Esophagus muscularis mucosa (tissue), 4 donors: Measurements from ENCODE around the gene RPS21. TPM values are rescaled to one million over a fixed set of nuclear protein-coding genes. Genes with fewer than 3 reads are reported as not detected.

Experiments
- DNase-seq: peaks from one replicate; pipeline ENCODE4 v3.0.0-alpha.2; 2017; ENCODE audit errors: extremely low spot score
- H3K27ac ChIP-seq, 4 donors: fragments of 200-600 bp; sonication (generic); replicated peaks in 1 of 4; 1 replicate in 3 of 4; 2 replicates in 1 of 4; pipeline ENCODE4 v1.5.1; 2016 to 2019; ENCODE audit warnings: mild to moderate bottlenecking in 1 of 4
- H3K27me3 ChIP-seq, 4 donors: fragments of 200-600 bp; sonication (generic); one replicate each; pipeline versions ENCODE4 v1.5.1 to v1.6.0; 2016 to 2019
- H3K36me3 ChIP-seq, 4 donors: fragments of 200-600 bp; sonication (generic); one replicate each; pipeline ENCODE4 v1.5.1; 2016 to 2019
- H3K4me1 ChIP-seq, 4 donors: fragments of 200-600 bp; sonication (generic); one replicate each; pipeline ENCODE4 v1.5.1; 2016 to 2019
- H3K4me3 ChIP-seq, 4 donors: fragments of 200-600 bp; sonication (generic); 1 replicate in 2 of 4; 2 replicates in 2 of 4; pipeline ENCODE4 v1.5.1; 2016 to 2019; ENCODE audit warnings: mild to moderate bottlenecking in 4 of 4, moderate library complexity in 1 of 4
- H3K9me3 ChIP-seq, 4 donors: fragments of 200-600 bp; sonication (generic); 1 replicate in 3 of 4; 2 replicates in 1 of 4; pipeline ENCODE4 v1.5.1; 2016 to 2019
- EP300 ChIP-seq: sonication (generic); formaldehyde crosslinking; IDR thresholded peaks from one replicate; pipeline ENCODE4 v1.6.1; 2017; ENCODE audit warnings: antibody characterized with exemption
- POLR2A ChIP-seq: fragments of 450-650 bp; IDR thresholded peaks from one replicate; pipeline ENCODE4 v1.6.1; 2017; ENCODE audit warnings: antibody characterized with exemption, moderate library complexity, mild to moderate bottlenecking, low read depth
- POLR2AphosphoS5 ChIP-seq, 2 donors: sonication (generic); formaldehyde crosslinking; IDR thresholded peaks; one replicate each; pipeline ENCODE4 v1.6.1; 2017; ENCODE audit warnings: antibody characterized with exemption in 2 of 2
- WGBS: methylation state at CpG from one replicate; pipeline ENCODE4 v1.1.5; 2018; 5-methylcytosine and 5-hydroxymethylcytosine counted together
- intact Hi-C: fragments of 100-400 bp; cut with DNase I; formaldehyde crosslinking; loops from one replicate; pipeline ENCODE4 v1.15.1; 2023
- total RNA-seq, 4 donors: library from RNA; depleted of rRNA; stranded (reverse); fragments of >200 nt; gene quantifications; one replicate each; pipeline versions ENCODE4 v1.1.0 to v1.2.1, GENCODE V29; 2016
- TF ChIP-seq, protein P1 (sequence below), 3 experiments: fragments of 200-600 bp in 2 of 3; fragments of 450-650 bp in 1 of 3; sonication (generic) in 2 of 3; IDR thresholded peaks; one replicate each; pipeline ENCODE4 v1.5.1; 2017 to 2019; ENCODE audit warnings: antibody characterized with exemption in 3 of 3, mild to moderate bottlenecking in 2 of 3, moderate library complexity in 1 of 3

RPS21 gene
- total RNA-seq, 4 donors from 2014 or later, result 581 to 2,787 (median 1,391) TPM

DNA sequence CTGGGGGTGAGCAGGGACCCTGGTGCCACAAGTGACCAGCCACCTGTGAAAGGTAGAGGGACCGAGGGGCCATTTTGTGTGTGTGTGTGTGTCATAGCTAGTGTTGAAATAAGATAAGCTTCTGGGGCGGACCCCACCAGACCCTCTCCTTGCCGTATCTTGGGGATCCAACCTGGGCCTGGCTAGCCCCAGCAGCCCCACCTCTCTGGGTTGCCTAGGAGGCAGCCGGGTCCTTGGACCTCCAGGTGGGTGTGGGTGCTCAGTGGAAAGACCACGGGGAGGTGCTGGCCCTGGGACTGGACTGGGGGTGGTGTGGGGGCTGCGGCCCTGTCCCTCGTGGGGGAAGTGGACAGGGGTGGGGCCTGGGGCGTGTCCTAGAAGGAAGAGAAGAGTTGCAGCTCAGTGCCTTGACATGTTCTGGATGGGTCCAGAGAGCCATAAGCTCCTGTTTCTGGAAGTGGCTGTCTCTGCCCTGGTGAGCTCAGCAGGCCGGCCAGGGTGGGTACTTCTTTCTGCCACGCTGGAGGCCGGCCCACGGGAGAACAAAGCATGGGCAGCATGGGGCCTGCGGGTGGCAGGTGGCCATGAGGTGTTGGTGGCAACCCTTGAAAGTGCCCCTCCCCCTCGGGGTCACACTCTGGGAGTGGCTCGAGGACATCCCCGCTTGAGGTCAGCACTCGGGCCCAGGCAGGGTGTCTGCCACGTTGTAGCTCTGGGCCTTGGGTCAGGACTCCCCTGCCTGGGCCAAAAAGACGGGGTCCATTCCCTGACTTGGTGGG lies 32.0 kb downstream of the RPS21 start:
- Histone ChIP-seq H3K9me3 (no peaks in the 10 kb centered on the region), H3K27ac (no peak overlapping the region), H3K27me3 (peaks cover 0 to 57% (median 2%) of the 10 kb centered on the region in 4 donors), H3K4me1 (no peaks in the 10 kb centered on the region), H3K36me3 (no peaks in the 10 kb centered on the region), H3K4me3 (no peak overlapping the region)
- WGBS, result 70% methylated on average over 6 of the region's 19 CpGs
- no peak for TF ChIP-seq POLR2A
- TF ChIP-seq EP300, result no peak
- TF ChIP-seq, protein P1, sequence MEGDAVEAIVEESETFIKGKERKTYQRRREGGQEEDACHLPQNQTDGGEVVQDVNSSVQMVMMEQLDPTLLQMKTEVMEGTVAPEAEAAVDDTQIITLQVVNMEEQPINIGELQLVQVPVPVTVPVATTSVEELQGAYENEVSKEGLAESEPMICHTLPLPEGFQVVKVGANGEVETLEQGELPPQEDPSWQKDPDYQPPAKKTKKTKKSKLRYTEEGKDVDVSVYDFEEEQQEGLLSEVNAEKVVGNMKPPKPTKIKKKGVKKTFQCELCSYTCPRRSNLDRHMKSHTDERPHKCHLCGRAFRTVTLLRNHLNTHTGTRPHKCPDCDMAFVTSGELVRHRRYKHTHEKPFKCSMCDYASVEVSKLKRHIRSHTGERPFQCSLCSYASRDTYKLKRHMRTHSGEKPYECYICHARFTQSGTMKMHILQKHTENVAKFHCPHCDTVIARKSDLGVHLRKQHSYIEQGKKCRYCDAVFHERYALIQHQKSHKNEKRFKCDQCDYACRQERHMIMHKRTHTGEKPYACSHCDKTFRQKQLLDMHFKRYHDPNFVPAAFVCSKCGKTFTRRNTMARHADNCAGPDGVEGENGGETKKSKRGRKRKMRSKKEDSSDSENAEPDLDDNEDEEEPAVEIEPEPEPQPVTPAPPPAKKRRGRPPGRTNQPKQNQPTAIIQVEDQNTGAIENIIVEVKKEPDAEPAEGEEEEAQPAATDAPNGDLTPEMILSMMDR (IDR thresholded peaks at IDR 0.05), result no peak
- TF ChIP-seq POLR2AphosphoS5 (IDR thresholded peaks at IDR 0.05), result no peak
- DNase-seq, result no peak
- intact Hi-C loops, result loop anchor here (10.0 kb wide), 1 partner anchor 196 kb away; no protein-coding TSS in a partner anchor

DNA sequence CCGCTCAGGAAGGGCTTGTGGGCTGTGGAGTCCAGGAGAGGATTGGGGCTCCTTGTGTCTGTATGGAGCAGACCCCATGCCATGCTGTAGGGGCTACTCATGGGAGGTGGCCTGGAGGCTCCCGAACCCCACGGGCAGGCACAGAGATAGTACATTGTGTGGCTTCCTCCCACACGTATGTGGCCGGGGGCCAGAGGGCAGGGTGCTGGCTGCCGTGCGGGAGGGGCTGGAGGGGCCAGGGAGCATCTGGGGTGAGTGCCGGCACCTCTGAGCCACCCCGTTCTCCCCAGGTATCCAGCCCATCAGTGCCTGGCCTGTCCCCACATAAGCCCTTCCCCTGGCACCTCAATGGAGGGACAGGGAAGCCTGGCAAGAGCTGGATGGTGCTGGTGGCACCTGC lies 32.9 kb downstream of the RPS21 start:
- WGBS, result 100% methylated on average over 1 of the region's 9 CpGs
- H3K4me3 ChIP-seq, result no peak overlapping the region
- DNase-seq, result no peak
- no peak for TF ChIP-seq POLR2A
- no peak for TF ChIP-seq POLR2AphosphoS5 (IDR thresholded peaks at IDR 0.05)
- no peak for TF ChIP-seq EP300
- TF ChIP-seq, protein P1 (IDR thresholded peaks at IDR 0.05), result no peak
- H3K36me3 ChIP-seq, result no peaks in the 10 kb centered on the region
- H3K27me3 ChIP-seq, result peaks cover 0 to 63% (median 3%) of the 10 kb centered on the region in 4 donors
- H3K9me3 ChIP-seq, result no peaks in the 10 kb centered on the region
- intact Hi-C loops, result loop anchor here (10.0 kb wide), 1 partner anchor 195 kb away; no protein-coding TSS in a partner anchor
- no peaks in the 10 kb centered on the region for H3K4me1 ChIP-seq
- H3K27ac ChIP-seq, result no peak overlapping the region

DNA sequence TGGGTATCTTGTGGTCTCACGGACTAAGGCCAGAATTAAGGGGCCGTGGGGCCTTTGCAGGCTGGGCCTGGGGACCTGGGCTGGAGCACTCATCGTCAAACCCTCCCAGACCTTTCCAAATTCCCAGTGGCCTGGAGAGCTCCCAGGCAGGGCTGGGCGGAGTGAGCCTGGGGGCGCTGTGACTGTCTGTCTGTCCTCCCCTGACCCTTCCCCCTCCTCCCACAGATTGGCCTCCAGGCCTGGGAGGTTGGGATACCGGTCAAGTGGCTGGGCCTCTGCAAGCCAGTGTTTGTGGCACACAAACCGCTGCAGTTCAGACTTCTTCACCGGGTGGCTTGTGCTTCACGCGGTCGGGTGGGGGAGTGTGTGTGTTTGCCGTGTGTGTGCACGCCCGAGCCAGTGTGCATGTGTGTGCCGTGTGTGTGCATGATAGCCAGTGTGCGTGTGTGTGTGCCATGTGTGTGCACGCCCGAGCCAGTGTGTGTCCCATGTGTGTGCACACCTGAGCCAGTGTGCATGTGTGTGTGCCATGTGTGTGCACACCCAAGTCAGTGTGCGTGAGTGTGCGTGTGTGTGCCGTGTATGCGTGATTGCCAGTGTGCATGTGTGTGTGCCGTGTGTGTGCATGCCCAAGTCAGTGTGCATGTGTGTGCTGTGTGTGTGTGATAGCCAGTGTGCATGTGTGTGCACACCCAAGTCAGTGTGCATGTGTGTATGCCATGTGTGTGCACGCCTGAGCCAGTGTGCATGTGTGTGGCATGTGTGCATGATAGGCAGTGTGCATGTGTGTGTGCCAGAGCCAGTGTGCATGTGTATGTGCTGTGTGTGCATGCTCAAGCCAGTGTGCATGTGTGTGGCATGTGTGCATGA lies 34.2 kb downstream of the RPS21 start:
- Histone ChIP-seq H3K36me3 (no peaks in the 10 kb centered on the region), H3K4me3 (no peak overlapping the region), H3K4me1 (no peaks in the 10 kb centered on the region), H3K9me3 (no peaks in the 10 kb centered on the region), H3K27ac (no peak overlapping the region), H3K27me3 (peaks cover 0 to 61% (median 3%) of the 10 kb centered on the region in 4 donors)
- intact Hi-C loops, result no loop called here
- no peak for DNase-seq
- WGBS, result 86% methylated on average over 18 of the region's 24 CpGs
- TF ChIP-seq POLR2A, result no peak
- TF ChIP-seq, protein P1 (IDR thresholded peaks at IDR 0.05), result no peak
- TF ChIP-seq POLR2AphosphoS5 (IDR thresholded peaks at IDR 0.05), result no peak
- TF ChIP-seq EP300, result no peak

DNA sequence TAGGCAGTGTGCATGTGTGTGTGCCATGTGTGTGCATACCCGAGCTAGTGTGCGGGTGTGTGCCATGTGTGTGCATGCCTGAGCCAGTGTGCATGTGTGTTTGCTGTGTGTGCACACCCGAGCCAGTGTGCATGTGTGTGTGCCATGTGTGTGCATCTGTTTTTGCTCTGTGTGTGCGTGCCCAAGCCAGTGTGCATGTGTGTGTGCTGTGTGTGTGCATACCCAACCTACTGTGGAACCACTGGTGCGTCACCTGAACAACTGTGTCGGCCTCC lies 34.8 kb downstream of the RPS21 start:
- Histone ChIP-seq H3K36me3 (no peaks in the 10 kb centered on the region), H3K4me3 (no peak overlapping the region), H3K9me3 (no peaks in the 10 kb centered on the region), H3K27me3 (peaks cover 0 to 60% (median 3%) of the 10 kb centered on the region in 4 donors), H3K27ac (no peak overlapping the region), H3K4me1 (no peaks in the 10 kb centered on the region)
- no peak for DNase-seq
- WGBS, result 80% methylated on average over 6 of the region's 6 CpGs
- no peak for TF ChIP-seq POLR2A
- no peak for TF ChIP-seq POLR2AphosphoS5 (IDR thresholded peaks at IDR 0.05)
- intact Hi-C loops, result no loop called here
